HG03558 (cell line): ENCODE results near the gene LARP1.
"Not testable (repeated sequence)": the region's sequence is repeated elsewhere in the genome, so short reads cannot be mapped to it uniquely, and the experiment has no call there.

Source experiments
- ATAC-seq: cut with Tn5 transposase; IDR thresholded peaks from one replicate; pipeline ENCODE4 v1.9.1; 2021; ENCODE audit warnings: moderate number of reproducible peaks; ENCODE audit not compliant: unreplicated experiment; ENCODE audit errors: extremely low read depth

Gene LARP1

DNA sequence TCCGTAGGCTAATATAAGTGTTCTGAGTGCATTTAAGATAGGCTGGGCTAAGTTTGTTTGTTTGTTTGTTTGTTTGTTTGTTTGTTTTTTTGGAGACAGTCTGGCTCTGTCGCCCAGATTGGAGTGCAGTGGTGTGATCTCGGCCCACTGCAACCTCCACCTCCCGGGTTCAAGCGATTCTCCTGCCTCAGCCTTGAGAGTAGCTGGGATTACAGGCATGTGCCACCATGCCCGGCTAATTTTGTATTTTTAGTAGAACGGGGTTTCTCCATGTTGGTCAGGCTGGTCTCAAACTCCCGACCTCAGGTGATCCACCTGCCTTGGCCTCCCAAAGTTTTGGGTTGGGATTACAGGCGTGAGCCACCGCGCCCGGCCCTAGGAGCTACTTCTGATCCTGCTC, 4.7 kb downstream of the LARP1 start:
- ATAC-seq: not testable (repeated sequence)

DNA sequence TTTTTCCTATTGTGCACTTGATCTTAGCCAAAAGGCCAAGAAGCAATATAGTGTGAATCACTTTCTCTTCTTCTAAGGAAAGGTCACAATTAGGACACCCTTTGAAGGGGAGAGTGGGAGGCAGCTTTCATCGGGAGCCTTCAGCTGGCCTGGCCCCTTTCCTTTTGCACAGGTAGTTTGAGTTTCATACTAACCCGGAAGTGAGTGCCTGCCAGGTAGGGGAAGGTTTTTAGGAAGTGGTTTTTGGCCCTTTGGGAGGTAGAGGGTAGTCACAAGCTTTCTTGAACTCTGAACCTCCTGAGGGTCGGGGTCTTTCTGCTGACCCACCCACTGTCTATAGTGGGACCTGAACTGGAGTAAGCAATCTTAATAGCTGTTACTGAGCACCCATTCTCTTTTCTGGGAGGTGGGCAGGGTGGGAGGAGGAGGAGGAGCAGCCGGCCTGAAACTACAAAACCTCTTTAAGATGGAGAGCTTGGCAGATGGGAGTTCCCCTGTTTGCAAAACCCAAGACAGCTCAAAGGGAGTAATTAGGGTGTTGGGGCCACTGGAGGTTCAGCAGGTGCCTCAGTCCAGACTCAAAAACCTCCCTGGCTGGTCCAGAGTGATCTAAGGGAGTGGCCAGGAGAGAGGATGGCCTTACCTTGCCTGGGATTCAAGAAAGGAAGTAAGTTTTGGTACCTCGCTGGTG, 6.0 kb downstream of the LARP1 start:
- no peak for ATAC-seq

DNA sequence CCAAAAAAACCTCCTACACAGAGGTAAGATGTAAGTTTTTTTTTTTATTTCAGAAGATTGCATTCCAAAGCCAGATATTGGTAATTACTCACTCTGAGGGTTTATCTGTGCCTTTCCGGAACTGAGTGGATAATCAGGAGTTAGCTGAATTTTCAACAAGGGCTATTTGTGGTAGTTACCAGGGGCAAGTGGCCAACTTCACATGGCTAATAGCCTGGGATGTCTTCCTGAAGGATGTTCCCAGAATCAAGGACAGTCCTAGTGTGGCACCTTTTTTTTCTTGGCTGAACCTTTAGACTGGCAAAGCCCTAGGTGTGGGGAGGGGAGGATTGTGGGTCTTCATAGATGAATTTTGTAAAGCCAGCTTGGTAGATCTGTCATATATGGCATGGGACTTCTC, 7.1 kb downstream of the LARP1 start:
- ATAC-seq: no peak

DNA sequence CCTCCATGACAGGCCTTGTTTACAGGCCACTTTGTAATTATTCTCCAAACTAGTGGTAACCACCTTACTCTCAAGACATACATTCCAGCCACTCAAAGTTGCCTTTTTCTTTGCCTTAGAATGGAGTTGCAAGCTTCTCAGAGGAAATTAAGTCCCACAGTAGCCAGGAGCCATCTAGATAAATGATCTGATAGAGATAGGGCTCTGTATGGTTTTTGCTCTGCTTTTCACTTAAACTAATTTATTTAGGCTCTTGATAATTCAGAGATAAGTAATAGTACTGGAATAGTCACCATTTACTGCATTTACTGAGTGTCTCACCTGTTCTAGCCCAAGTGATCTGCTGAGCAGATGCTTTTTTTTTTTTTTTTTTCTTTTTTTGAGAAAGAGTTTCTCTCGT, 7.5 kb downstream of the LARP1 start:
- no peak for ATAC-seq

DNA sequence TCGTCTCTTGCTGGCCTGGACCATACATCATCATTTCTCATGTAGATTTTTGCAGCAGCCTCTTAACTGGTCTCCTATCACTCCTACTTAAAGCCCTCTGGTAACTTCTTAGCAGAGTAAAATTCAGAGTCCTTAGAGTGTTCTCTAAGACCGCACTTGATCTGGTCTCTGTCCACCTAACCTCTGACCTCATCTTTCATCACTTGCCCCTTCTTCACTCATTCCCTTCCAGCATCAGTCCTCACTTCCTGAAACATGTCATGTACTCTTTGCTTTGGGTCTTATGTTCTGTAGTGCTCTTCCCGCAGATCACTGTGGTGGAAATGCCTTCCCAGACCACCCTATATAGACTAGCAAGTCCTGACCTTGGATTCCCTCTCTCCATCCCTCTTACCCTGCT, 9.8 kb downstream of the LARP1 start:
- ATAC-seq: no peak

DNA sequence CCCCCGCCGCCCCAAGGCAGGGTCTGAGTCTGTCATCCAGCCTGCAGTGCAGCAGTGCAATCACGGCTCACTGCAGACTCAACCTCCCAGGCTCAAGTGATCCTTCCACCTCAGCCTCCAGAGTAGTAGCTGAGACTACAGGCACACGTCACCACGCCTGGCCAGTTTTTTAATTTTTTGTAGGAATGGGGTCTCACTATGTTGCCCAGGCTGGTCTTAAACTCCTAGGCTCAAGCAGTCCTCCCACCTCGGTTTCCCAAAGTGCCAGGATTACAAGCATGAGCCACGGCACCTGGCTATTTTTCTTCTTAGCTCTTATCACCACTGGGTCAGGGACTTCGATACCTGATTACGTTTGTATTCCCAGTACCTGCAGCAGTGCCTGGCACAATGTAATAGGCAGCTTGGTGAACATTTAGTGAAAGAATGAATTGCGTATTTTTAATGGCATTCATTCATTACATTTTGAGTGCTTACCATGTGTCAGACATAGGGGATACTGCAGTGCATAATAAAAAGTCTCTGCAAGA, 10.3 kb downstream of the LARP1 start:
- ATAC-seq: no peak

DNA sequence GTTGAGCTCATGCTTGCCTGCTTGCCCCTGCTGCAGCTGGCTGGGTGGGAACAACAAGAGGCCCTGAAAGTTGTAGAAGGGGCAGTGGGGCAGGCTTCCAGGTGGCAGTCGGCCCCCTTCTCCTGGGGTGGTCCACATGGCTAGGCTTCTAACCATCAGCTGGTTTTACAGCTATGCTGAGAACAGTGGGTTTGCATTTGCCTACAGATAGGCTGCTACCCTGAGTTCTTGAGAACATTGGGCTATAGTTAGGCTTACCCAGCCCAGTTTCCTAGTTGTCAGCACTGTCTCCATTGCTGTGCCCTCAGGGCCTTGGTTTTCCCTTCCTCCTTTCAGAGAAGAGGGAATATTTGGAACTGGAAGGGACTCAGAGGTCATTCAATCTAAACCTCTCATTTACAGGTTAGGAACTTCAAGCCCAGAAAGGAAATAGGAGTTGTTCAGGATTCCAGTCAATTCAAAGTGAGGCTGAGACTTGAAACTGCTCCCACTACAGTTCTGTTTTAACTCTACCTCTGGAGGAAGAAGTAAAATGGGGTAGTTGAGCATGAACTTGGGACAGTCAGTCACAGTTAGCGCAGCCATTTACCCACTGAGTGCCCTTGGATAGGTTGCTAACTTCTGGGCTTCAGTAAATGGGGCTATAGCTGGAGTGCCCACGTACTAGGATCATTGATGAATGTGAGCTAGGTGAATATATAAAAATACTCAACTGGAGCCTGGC, 11.5 kb downstream of the LARP1 start:
- ATAC-seq: no peak

DNA sequence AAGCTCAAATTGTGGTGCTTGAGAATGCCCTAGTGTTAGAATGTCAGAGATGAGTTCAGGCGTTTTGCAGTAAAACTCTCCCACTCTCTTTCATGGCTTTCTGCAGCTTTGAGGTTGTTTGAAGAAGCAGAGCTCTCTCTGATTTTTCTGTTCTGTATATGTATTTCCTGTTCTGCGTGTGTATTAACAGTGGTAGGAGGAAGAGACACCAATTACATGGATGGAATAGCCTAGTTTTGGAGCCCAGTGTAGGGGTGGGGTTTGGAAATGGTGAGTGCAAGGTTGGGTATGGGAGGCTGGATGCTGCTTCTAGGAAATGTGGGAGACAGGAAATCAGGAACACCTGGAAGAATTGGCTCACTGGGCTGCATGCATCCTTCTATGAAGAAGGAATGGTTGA, 12.4 kb downstream of the LARP1 start:
- no peak for ATAC-seq

DNA sequence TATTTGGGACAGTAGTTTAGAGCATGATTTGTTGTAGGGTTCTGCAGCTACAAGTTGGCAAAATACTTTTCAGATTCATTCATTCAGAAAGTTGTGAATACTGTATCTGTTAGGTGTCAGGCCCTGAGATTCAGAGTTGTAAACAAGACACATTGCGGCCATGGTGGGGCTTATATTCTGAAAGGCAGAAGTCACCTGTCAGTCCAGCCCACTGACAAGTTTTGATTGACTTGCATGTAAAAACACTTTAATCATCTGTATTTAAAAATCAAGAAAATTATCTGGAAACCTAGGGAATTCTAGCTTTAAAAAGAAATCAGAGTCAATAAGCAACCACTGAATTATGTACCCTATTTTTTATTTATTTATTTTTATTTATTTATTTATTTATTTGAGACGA, 13.0 kb downstream of the LARP1 start:
- ATAC-seq: no peak

DNA sequence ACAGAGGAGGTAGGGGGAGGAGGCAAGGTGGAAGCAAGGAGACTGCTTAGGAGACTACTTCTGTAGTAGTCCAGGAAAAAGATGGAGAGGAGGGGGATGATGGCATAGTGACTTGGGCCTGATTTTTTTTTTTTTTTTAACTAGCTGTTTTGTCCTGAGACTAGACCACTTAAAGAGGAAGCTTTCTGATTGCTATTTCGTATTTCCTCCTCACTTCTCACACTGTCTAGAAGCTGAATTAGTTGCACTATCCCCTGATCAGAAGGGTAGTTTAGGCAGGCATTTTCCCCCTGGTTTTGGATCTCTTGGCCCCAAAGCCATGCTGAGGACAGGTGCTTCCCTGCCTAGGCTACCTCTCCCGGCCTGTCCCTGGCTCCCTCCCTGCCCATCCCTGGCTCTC, 14.9 kb downstream of the LARP1 start:
- ATAC-seq: no peak

DNA sequence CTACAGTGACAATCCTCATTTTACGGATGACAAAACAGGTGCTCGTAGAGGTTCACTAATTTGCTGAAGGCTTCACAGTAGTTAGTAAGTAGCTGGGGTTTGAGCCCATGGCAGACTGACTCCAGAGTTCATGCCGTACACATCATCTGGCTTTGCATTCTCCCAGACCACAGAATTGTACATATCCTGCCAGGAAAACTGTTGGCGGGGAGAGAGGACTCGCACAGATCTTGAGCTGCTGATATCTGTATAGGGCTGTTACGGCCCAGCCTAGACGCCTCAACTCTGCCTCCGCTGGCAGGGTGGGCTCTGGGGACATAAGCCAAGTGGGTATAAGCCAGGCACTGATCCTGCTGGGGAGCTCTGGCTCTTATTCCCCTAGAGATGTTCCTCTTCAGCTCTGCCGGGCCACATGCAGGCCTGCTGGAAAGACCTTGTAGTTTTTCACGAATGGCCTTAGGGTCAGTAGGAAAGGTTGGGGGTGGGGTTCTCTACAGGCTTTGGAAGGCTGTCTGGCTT, 16.3 kb downstream of the LARP1 start:
- no peak for ATAC-seq

DNA sequence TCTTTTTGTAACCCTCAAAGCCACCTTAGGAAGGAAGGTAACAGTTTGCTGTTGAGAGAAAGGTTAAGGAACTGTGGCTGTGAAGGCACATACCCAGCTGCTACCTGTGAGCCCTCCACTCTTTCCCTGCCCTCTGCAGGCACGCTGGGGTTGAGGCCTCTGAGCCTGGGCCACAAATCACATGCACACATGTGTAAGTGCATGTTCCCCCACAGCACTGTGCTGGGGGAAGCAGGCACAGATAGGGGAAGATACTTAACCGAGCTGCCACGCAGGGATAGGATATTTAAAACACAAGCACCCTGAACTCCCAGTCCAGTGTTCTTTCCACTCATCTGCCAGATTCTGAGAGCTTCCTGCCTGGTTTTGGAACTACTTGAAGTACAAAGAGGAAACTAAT, 18.1 kb downstream of the LARP1 start:
- ATAC-seq: no peak

DNA sequence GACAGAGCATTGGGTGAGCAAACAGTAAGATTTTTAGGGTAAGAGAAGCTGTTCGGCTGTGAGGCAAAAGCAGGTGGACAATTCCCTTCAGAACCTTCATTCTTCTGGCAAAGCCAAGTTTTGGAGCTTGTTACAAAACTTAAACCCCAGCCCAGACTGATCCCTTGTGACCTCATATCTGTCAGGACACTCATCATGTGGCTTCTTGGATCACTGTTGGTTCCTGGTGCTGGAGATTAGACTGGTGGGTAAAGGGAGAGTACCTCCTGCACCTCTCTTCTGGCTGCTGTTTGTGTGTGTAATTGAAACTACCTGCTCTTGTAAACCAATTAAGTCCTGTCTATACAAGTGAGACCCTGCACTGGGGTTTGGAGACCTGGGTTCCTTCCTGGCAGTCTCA, 21.0 kb downstream of the LARP1 start:
- ATAC-seq: no peak

DNA sequence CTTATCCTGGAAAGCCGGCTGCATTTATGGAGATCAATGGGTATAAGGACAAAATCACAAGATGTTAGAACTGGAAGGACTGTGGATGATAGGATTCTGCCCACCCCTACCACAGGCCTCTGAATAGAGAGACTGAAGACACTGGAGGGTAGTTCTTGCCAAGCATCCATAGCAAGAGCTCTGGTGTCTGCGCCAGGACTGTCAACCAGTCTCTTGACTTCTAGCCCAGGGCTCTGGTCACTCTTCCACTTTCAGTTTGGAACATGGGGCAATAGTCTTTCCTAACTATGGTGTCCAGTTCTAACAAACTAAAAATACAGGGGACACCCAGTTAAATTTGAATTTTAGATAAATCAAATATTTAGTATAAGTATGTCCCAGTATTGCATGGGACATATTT, 23.4 kb downstream of the LARP1 start:
- ATAC-seq: no peak

DNA sequence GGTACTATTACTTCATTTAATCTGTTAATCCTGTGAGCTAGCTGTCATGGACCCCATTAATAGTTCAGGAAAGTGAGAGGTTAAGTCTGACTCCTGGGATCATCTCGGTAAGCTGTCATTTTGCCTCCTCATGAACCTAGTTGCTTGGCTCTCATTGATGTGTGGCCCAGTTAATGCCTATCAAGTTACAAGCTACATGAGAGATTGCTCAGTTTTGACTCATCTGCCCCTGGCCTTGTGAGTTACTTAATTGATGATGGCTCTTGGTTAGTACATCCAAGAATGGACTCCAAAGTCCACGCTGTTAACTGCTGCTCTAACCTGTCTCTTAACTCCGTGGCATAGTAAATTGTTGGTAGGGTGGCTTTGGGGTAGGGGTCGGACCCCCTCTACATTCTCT, 23.9 kb downstream of the LARP1 start:
- ATAC-seq: no peak

DNA sequence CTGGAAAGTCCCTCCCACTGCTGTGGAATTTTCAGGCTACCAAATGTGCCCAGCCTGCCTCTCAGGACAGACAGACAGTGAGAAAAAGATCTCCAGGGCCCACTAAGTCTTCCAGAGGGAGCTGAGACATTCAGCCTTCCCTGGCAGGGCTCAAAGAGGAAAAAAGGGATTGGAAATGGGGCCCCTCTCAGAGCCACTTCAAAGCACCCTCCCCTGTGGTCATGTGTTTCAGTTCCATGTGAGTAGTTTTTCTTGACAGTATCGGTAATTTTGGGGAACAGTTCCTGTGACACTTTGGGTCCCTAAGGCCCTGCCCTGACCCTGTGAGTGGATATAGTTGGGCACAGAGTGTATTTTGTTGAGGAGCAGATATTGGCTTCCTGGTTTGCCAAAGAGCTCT, 25.0 kb downstream of the LARP1 start:
- ATAC-seq: no peak

DNA sequence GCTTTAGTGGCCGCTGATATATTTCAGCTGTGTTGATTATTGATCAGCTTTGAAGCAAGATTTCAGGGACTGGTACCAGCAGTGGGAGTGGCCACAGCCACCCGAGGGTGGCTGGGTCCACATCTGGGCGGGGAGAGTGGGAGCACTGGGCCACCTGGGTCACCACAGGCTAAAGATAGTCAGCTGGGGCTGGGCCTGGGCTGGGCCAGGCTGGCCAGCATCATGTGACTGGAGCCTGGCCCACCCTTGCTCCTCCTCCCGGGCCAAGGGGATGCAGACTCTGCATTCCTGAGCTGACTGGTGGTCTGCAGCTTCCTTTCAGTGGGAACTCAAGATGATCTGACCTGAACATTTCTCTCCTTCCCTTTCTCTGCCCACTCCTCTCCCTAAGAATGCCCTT, 27.1 kb downstream of the LARP1 start:
- ATAC-seq: no peak

DNA sequence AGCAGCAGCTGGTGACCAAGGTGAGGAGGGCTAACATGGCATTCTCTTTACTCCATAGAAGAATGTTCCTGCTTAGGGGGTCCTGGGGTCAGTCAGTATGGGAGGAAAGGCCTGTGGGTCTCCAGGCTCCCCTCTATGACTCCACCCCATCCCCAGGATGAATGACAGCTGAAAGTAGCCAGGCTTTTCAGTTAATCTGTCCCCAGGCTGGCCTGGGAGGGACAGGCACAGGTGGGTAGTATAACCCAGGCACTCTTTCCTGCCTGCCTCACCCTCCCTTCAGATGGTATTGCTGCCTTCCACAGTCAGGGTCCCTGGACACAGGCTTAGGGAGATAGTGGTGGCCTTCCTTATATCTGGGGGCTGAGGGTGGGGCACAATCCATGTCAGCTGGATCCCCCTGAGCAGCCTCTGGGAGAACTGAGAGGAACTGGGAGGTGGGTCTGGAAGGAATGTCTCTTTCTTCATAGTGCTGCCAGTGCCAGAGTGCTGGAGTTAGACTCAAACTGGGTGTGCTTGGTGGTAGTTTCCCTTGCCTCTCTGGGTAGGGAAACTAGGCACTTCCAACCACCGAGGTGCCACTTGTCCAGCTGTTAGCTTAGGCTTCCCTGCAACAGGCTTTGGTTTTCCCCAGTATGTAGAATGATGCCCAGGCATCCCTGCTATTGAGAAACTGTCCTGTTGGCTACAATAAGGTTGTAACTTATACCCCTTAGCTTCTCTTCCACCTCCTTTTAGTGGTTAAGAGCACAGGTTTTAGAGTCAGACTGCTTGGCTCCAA, 27.8 kb downstream of the LARP1 start:
- ATAC-seq: no peak

DNA sequence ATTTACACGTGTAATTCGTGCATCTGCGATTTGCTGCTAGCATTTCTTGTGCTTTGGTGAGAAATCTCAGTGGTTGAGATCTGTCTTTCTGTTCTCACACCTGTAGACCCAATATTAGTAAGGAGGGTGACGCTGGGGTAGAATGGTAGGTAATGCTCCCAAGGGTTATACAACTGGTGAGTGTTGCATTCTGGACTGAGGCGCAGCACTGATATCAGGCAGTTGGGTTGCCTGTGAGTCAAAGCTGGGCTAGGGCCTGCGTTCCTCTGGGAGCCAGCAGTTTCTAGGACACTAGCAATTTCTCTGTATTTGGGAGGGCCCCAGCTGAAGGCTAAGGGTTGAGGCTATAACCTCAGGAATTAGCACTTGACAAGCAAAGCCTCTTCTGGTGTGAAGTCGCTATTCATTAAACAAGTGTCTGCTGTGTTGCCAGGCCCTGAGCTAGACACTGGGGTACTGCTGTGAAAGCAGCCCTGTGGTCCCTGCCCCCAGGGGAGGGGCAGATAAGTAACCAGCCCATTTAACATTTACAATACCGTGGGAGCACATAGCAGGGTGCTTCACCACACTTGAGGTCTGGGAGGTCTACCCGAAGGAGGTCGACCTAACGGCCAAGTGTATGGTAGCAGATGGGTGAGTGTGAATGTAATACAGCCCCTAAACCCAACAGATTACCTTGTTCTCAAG, 28.7 kb downstream of the LARP1 start:
- peak; percentile 50 for ATAC-seq

DNA sequence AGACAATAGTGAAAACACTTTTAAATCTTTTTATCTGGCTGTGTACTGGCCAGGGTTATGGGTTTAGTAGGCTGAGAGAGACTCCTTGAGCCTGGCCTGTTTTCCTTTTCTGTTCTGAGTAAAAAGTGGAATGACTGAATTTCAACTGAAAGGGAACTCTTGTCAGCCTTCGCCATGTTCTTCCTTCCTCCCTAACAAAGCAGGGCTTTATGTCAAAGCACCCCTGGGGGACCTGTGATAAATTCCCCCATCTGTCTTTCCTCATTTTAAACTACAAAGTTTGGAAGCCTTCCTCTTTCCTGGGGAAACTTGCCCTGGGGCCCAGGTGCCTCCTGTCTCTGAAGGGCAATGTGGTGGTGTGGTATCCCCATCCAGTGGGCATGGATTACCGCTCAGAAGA, 29.7 kb downstream of the LARP1 start:
- no peak for ATAC-seq
